ENCODE results near the gene SLC35F1. TPM values are rescaled to one million over a fixed set of nuclear protein-coding genes. Genes with fewer than 3 reads are reported as not detected.

The SLC35F1 gene
- total RNA-seq, 1 experiment from 2014 or later: 4.3 TPM

GRCh38 chr6:118165500-118165899 lies 258.4 kb downstream of the SLC35F1 start:
- H2AFZ ChIP-seq (ENCODE audit: low read length): no peak overlapping the region
- no peak overlapping the region for H3K4me2 ChIP-seq (ENCODE audit: insufficient read depth, insufficient read length, low read length)
- Mint-ChIP-seq H3K27me3 (ENCODE audit: low read depth) (no peaks in the 10 kb centered on the region), H3K9me3 (no peaks in the 10 kb centered on the region), H3K27ac (no peak overlapping the region; a peak in 1 of 7 replicates), H3K36me3 (ENCODE audit: insufficient read depth in 1 of 3, low read depth in 3 of 3) (no peaks in the 10 kb centered on the region), H3K4me1 (peaks cover 0 to 1% of the 10 kb centered on the region in 2 experiments; a peak in 1 of 4 replicates), H3K4me3 (no peak overlapping the region)
- no peak for TF ChIP-seq CTCF (conservative IDR thresholded peaks at IDR 0.05)
- H3K23me2 ChIP-seq (ENCODE audit: insufficient read length, low read depth, low read length, poor library complexity, severe bottlenecking): no peaks in the 10 kb centered on the region
- H3K27ac ChIP-seq (ENCODE audit: insufficient read length, low read depth, low read length): no peak overlapping the region
- H2BK120ac ChIP-seq (ENCODE audit: low read depth, low read length, poor library complexity, severe bottlenecking): no peak overlapping the region
- no peaks in the 10 kb centered on the region for H3K9me3 ChIP-seq (ENCODE audit: control insufficient read depth, low read depth, low read length)
- no peak overlapping the region for H2BK12ac ChIP-seq (ENCODE audit: insufficient read length, low read depth, low read length)
- H3K9ac ChIP-seq (ENCODE audit: extremely low read depth, insufficient read length, low read length): no peak overlapping the region
- H2BK15ac ChIP-seq (ENCODE audit: low read depth, low read length): no peak overlapping the region
- H3K4me1 ChIP-seq (ENCODE audit: insufficient read depth, low read length): no peaks in the 10 kb centered on the region
- no peak overlapping the region for H4K91ac ChIP-seq (ENCODE audit: insufficient read length, low read depth, low read length)
- no peak overlapping the region for H4K8ac ChIP-seq (replicated peaks; ENCODE audit: insufficient read length, low read depth, low read length)
- no peaks in the 10 kb centered on the region for H3K79me1 ChIP-seq (ENCODE audit: insufficient read depth, low read depth, low read length, poor library complexity, severe bottlenecking)
- H4K20me1 ChIP-seq (ENCODE audit: control insufficient read depth, insufficient read depth, insufficient read length): no peaks in the 10 kb centered on the region
- H3K4ac ChIP-seq (ENCODE audit: low read depth, low read length): no peak overlapping the region
- no peak overlapping the region for H2BK5ac ChIP-seq (ENCODE audit: insufficient read length, low read length)
- H3K27me3 ChIP-seq (ENCODE audit: insufficient read depth, low read length): no peaks in the 10 kb centered on the region
- DNase-seq: no peak
- no peak overlapping the region for H2AK5ac ChIP-seq (ENCODE audit: insufficient read length, low read length)
- no peak overlapping the region for H3K23ac ChIP-seq (ENCODE audit: insufficient read length, low read depth, low read length)
- no peak overlapping the region for H3K56ac ChIP-seq (ENCODE audit: insufficient read length, low read depth, low read length)
- no peak overlapping the region for H4K5ac ChIP-seq (ENCODE audit: insufficient read length, low read depth, low read length)
- no peaks in the 10 kb centered on the region for H3K79me2 ChIP-seq (ENCODE audit: insufficient read depth, low read length)
- no peak overlapping the region for H3K18ac ChIP-seq (ENCODE audit: insufficient read length, low read depth, low read length)
- H3K14ac ChIP-seq (ENCODE audit: insufficient read depth, low read length): no peak overlapping the region
- WGBS (ENCODE audit: extremely low coverage, insufficient read length, low lambda C conversion rate): no CpG with 5 or more reads among the region's 1 CpG
- H2BK20ac ChIP-seq (ENCODE audit: low read depth, low read length, poor library complexity, severe bottlenecking): no peak overlapping the region
- no peak overlapping the region for H3T11ph ChIP-seq (ENCODE audit: low read length)
